CD14-positive monocyte (primary cell): ENCODE results near the gene HPCAL4. TPM values are rescaled to one million over a fixed set of nuclear protein-coding genes. Genes with fewer than 3 reads are reported as not detected.

ENCODE experiments used
- DNase-seq, 3 donors: peaks; one replicate each; pipeline ENCODE4 v3.0.0-alpha.2; 2011 to 2022
- H2AFZ ChIP-seq: 2 replicates; pipeline ENCODE4 v1.6.0; 2012; ENCODE audit warnings: mild to moderate bottlenecking, low read depth, low read length, inconsistent platforms; ENCODE audit not compliant: insufficient read depth, poor library complexity, severe bottlenecking
- H3K27ac ChIP-seq, 2 donors: 1 replicate in 1 of 2; 2 replicates in 1 of 2; pipeline ENCODE4 v1.5.1; 2012 to 2013; ENCODE audit warnings: low read length in 2 of 2, control low read depth in 1 of 2, inconsistent platforms in 1 of 2, low read depth in 1 of 2, mild to moderate bottlenecking in 1 of 2
- H3K27me3 ChIP-seq, 2 donors: one replicate each; pipeline versions ENCODE4 v1.6.0 to v1.6.1; 2011 to 2013; ENCODE audit warnings: low read length in 2 of 2; ENCODE audit not compliant: control insufficient read depth in 2 of 2, insufficient read depth in 2 of 2
- H3K36me3 ChIP-seq, 2 donors: replicated peaks in 1 of 2; 1 replicate in 1 of 2; 2 replicates in 1 of 2; pipeline versions ENCODE4 v1.5.1 to v1.6.1; 2012 to 2013; ENCODE audit warnings: low read length in 2 of 2, control low read depth in 1 of 2, inconsistent platforms in 1 of 2, mild to moderate bottlenecking in 1 of 2; ENCODE audit not compliant: insufficient read depth in 2 of 2, control insufficient read depth in 1 of 2
- H3K4me1 ChIP-seq, 2 donors: 1 replicate in 1 of 2; 2 replicates in 1 of 2; pipeline versions ENCODE4 v1.5.1 to v1.6.1; 2012 to 2013; ENCODE audit warnings: low read length in 2 of 2, control low read depth in 1 of 2, inconsistent platforms in 1 of 2, mild to moderate bottlenecking in 1 of 2, moderate library complexity in 1 of 2; ENCODE audit not compliant: insufficient read depth in 2 of 2, control insufficient read depth in 1 of 2
- H3K4me2 ChIP-seq: replicated peaks from 2 replicates; pipeline ENCODE3; 2012; ENCODE audit warnings: low read length, moderate library complexity, mild to moderate bottlenecking; ENCODE audit not compliant: poor library complexity, severe bottlenecking; ENCODE audit errors: extremely low read depth
- H3K4me3 ChIP-seq, 3 experiments: fragments of 200-600 bp in 1 of 3; sonication (generic) in 1 of 3; replicated peaks in 1 of 3; 1 replicate in 2 of 3; 2 replicates in 1 of 3; pipeline ENCODE4 v1.5.1; 2011 to 2013; ENCODE audit warnings: low read length in 3 of 3, mild to moderate bottlenecking in 3 of 3, control low read depth in 2 of 3, low read depth in 2 of 3, inconsistent platforms in 1 of 3, moderate library complexity in 1 of 3
- H3K79me2 ChIP-seq: 2 replicates; pipeline ENCODE4 v1.6.0; 2012; ENCODE audit warnings: mild to moderate bottlenecking, control low read depth, inconsistent platforms, low read length, moderate library complexity; ENCODE audit not compliant: insufficient read depth
- H3K9ac ChIP-seq: 2 replicates; pipeline ENCODE4 v1.6.0; 2017; ENCODE audit warnings: low read length, mild to moderate bottlenecking; ENCODE audit not compliant: insufficient read depth, poor library complexity, severe bottlenecking
- H3K9me3 ChIP-seq, 2 donors: replicated peaks in 1 of 2; 1 replicate in 1 of 2; 2 replicates in 1 of 2; pipeline versions ENCODE4 v1.5.1 to v1.6.1; 2012 to 2013; ENCODE audit warnings: low read length in 2 of 2, control low read depth in 1 of 2; ENCODE audit not compliant: control insufficient read depth in 1 of 2, insufficient read depth in 1 of 2
- H4K20me1 ChIP-seq: 2 replicates; pipeline ENCODE4 v1.6.0; 2012; ENCODE audit warnings: mild to moderate bottlenecking, low read length, control low read depth, moderate library complexity; ENCODE audit not compliant: insufficient read depth
- H3K27ac Mint-ChIP-seq, 7 donors: one replicate each; pipeline ENCODE4 v1.8.0; 2020; ENCODE audit warnings: mild to moderate bottlenecking in 7 of 7, mixed read lengths in 7 of 7, moderate library complexity in 6 of 7, inconsistent platforms in 2 of 7
- H3K27me3 Mint-ChIP-seq, 3 donors: one replicate each; pipeline ENCODE4 v1.8.0; 2021 to 2022; ENCODE audit warnings: low read depth in 3 of 3, mild to moderate bottlenecking in 3 of 3, mixed read lengths in 3 of 3, moderate library complexity in 3 of 3, inconsistent platforms in 1 of 3
- H3K36me3 Mint-ChIP-seq, 2 donors: one replicate each; pipeline ENCODE4 v1.8.0; 2020; ENCODE audit warnings: mixed read lengths in 2 of 2, inconsistent platforms in 1 of 2, mild to moderate bottlenecking in 1 of 2
- H3K4me1 Mint-ChIP-seq: one replicate; pipeline ENCODE4 v1.8.0; 2020; ENCODE audit warnings: mild to moderate bottlenecking, mixed read lengths
- H3K4me3 Mint-ChIP-seq, 2 donors: one replicate each; pipeline ENCODE4 v1.8.0; 2020; ENCODE audit warnings: mild to moderate bottlenecking in 2 of 2, mixed read lengths in 2 of 2, moderate library complexity in 1 of 2
- H3K9me3 Mint-ChIP-seq, 7 donors: one replicate each; pipeline ENCODE4 v1.8.0; 2020 to 2022; ENCODE audit warnings: mixed read lengths in 7 of 7, mild to moderate bottlenecking in 6 of 7, moderate library complexity in 6 of 7, inconsistent platforms in 2 of 7
- WGBS: methylation state at CpG from one replicate; pipeline ENCODE4 v1.1.5; 2013; ENCODE audit warnings: missing lambda C conversion rate; ENCODE audit not compliant: insufficient coverage; 5-methylcytosine and 5-hydroxymethylcytosine counted together
- intact Hi-C, 2 donors: fragments of 100-400 bp; cut with micrococcal nuclease; formaldehyde crosslinking; loops; one replicate each; pipeline versions ENCODE4 v1.15.0 to v1.15.1; 2023
- polyA plus RNA-seq, 3 donors: library from polyadenylated mRNA; depleted of rRNA in 1 of 3; unstranded in 2 of 3; stranded (reverse) in 1 of 3; fragments of 300-500 nt in 2 of 3; fragments of >200 nt in 1 of 3; fragmentation: Illumina TruSeq in 2 of 3; gene quantifications; 1 replicate in 2 of 3; 2 replicates in 1 of 3; pipeline ENCODE4 v1.2.3, GENCODE V29; 2012 to 2021
- TF ChIP-seq, protein P1 (sequence below): fragments of 200-600 bp; IDR thresholded peaks from one replicate; pipeline ENCODE4 v1.8.0; 2022; ENCODE audit warnings: antibody characterized with exemption, mild to moderate bottlenecking

The HPCAL4 gene
- polyA plus RNA-seq, 3 donors, result 0.03 to 0.05 TPM; not detected in 1

DNA sequence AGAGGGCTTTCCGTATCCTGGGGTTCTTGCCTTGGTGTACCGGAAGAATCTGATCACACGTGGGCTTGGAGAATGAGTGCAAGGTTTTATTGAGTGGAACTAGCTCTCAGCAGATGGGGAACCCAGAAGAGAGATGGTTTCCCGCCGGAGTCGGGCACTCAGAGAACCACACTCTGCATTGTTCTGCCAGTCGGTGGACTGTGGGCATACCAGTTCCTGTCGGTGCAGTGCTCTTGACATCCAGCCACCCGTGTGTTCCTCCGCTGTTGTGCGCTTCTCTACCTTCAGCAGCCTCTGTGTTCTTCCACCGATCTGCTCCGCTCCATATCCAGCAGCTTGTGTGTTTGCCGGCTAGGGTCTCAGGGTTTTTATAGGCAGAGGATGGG lies 36.7 kb upstream of the HPCAL4 start:
- H3K36me3 ChIP-seq, result no peaks in the 10 kb centered on the region
- Mint-ChIP-seq H3K4me1 (peaks cover 17% of the 10 kb centered on the region), H3K36me3 (peaks cover 0 to 6% of the 10 kb centered on the region in 2 donors), H3K27me3 (peaks cover 64 to 87% (median 66%) of the 10 kb centered on the region in 3 donors), H3K27ac (no peak overlapping the region), H3K9me3 (peaks cover 0 to 10% (median 5%) of the 10 kb centered on the region in 7 donors), H3K4me3 (peak overlapping the region in 1 of 2 donors; percentile 77)
- H3K4me1 ChIP-seq, result no peaks in the 10 kb centered on the region
- no peaks in the 10 kb centered on the region for H3K79me2 ChIP-seq
- intact Hi-C loops, result no loop called here
- 65% methylated on average over 13 of the region's 14 CpGs for WGBS
- no peak overlapping the region for H3K4me2 ChIP-seq
- no peak overlapping the region for H3K27ac ChIP-seq
- no peak overlapping the region for H3K4me3 ChIP-seq
- peaks cover 28 to 80% of the 10 kb centered on the region in 2 donors for H3K27me3 ChIP-seq
- no peak overlapping the region for H3K9ac ChIP-seq
- H2AFZ ChIP-seq, result no peak overlapping the region
- no peak for DNase-seq
- H4K20me1 ChIP-seq, result no peaks in the 10 kb centered on the region
- H3K9me3 ChIP-seq, result peaks cover 0 to 10% of the 10 kb centered on the region in 2 donors
- TF ChIP-seq, protein P1, sequence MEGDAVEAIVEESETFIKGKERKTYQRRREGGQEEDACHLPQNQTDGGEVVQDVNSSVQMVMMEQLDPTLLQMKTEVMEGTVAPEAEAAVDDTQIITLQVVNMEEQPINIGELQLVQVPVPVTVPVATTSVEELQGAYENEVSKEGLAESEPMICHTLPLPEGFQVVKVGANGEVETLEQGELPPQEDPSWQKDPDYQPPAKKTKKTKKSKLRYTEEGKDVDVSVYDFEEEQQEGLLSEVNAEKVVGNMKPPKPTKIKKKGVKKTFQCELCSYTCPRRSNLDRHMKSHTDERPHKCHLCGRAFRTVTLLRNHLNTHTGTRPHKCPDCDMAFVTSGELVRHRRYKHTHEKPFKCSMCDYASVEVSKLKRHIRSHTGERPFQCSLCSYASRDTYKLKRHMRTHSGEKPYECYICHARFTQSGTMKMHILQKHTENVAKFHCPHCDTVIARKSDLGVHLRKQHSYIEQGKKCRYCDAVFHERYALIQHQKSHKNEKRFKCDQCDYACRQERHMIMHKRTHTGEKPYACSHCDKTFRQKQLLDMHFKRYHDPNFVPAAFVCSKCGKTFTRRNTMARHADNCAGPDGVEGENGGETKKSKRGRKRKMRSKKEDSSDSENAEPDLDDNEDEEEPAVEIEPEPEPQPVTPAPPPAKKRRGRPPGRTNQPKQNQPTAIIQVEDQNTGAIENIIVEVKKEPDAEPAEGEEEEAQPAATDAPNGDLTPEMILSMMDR, result no peak

DNA sequence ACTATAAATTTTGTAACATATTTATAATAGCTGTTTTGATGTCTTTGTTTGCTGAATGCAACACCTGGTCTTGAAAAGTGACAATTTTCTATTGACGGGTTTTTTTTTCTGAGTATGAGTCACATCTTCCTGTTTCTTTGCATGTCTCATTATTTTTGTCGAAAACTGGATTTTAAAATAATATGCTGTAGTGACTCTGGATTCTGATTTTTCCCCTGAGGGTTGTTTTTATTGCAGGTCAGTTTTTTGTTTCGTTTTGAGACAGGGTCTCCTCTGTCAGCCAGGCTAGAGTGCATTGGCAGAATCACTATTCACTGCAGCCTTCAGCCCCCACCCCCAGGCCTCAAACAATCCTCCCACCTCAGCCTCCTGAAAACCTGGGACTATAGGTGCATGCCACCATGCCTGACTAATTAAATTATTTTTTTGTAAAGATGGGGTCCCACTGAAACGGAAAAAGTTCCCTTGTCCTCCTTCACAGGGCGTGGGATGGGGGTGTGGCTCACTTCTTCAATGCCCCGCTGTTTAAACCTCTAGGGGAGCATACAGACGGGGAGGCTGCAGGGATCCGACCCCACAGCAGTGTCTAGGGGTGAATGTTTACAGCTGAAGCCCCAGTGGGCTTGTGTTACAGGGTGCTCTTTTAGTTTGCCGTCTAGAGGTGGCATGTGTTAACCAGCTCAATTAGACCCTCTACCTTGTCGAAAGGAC lies 36.1 kb upstream of the HPCAL4 start:
- H3K4me3 Mint-ChIP-seq, result peak overlapping the region in 1 of 2 donors; percentile 77
- intact Hi-C loops, result no loop called here
- no peak overlapping the region for H3K27ac ChIP-seq
- H3K4me2 ChIP-seq, result no peak overlapping the region
- peaks cover 28 to 76% of the 10 kb centered on the region in 2 donors for H3K27me3 ChIP-seq
- H3K36me3 ChIP-seq, result no peaks in the 10 kb centered on the region
- no peak overlapping the region for H2AFZ ChIP-seq
- H3K9me3 Mint-ChIP-seq, result peaks cover 0 to 10% (median 5%) of the 10 kb centered on the region in 7 donors
- no peak overlapping the region for H3K9ac ChIP-seq
- peaks cover 0 to 6% of the 10 kb centered on the region in 2 donors for H3K36me3 Mint-ChIP-seq
- peaks cover 0 to 10% of the 10 kb centered on the region in 2 donors for H3K9me3 ChIP-seq
- peaks cover 17% of the 10 kb centered on the region for H3K4me1 Mint-ChIP-seq
- no peak overlapping the region for H3K27ac Mint-ChIP-seq
- TF ChIP-seq, protein P1, result no peak
- H4K20me1 ChIP-seq, result no peaks in the 10 kb centered on the region
- H3K27me3 Mint-ChIP-seq, result peaks cover 60 to 85% (median 65%) of the 10 kb centered on the region in 3 donors
- DNase-seq, result no peak
- no peak overlapping the region for H3K4me3 ChIP-seq
- 34% methylated on average over 8 of the region's 10 CpGs for WGBS
- H3K4me1 ChIP-seq, result no peaks in the 10 kb centered on the region
- H3K79me2 ChIP-seq, result no peaks in the 10 kb centered on the region
